GM12878 (cell line): ENCODE data around the gene MRRF. TPM values are rescaled to one million over a fixed set of nuclear protein-coding genes. Genes with fewer than 3 reads are reported as not detected.

ENCODE experiments used
- ATAC-seq: fragments of 200-7000 bp; cut with Tn5 transposase; 3 replicates; pipeline ENCODE4 v1.9.1; 2020; ENCODE audit warnings: mild to moderate bottlenecking, moderate library complexity
- BruUV-seq: library from RNA; stranded (reverse); fragments of 400-500 nt; replicated peaks from 2 replicates; lab custom pipeline; 2021; lab: Mats Ljungman, UMichigan
- CTCF ChIA-PET: fragments of 300-600 bp; sonication (Branson Sonifier 250); formaldehyde crosslinking; extraction: SDS; loops from one replicate; lab custom pipeline; 2021; ENCODE audit warnings: inconsistent platforms; lab: Yijun Ruan, JAX
- POLR2A ChIA-PET: fragments of 350-600 bp; formaldehyde crosslinking; extraction: SDS; loops from one replicate; lab custom pipeline; 2021; ENCODE audit warnings: inconsistent platforms; lab: Charles Lee
- RAD21 ChIA-PET: fragments of 300-600 bp; sonication (Branson Sonifier 250); formaldehyde crosslinking; loops from one replicate; lab custom pipeline; 2023; ENCODE audit warnings: antibody characterized with exemption; ENCODE audit not compliant: unreplicated experiment; lab: Charles Lee
- SMC1A ChIA-PET: fragments of 300-600 bp; sonication (Branson Sonifier 250); formaldehyde crosslinking; loops from one replicate; lab custom pipeline; 2023; ENCODE audit not compliant: unreplicated experiment, uncharacterized antibody; lab: Charles Lee
- DNase-seq: peaks from one replicate; pipeline ENCODE4 v3.0.0-alpha.2; 2011; ENCODE audit warnings: low read depth, low spot score
- FAIRE-seq: peaks from 3 replicates; lab custom pipeline; 2011; peaks lifted over from hg19 to GRCh38; lab: Jason Lieb, UNC
- H2AFZ ChIP-seq: 2 replicates; pipeline ENCODE4 v1.6.0; 2011; ENCODE audit warnings: low read depth, low read length, control low read depth; ENCODE audit not compliant: control insufficient read depth
- H3K27ac ChIP-seq: 2 replicates; pipeline ENCODE4 v1.5.1; 2011; ENCODE audit warnings: control low read depth; ENCODE audit not compliant: control insufficient read depth, insufficient read depth
- H3K27me3 ChIP-seq, 2 experiments: replicated peaks in 1 of 2; 2 replicates each; pipeline versions ENCODE4 v1.6.0 to v1.6.1; 2011; ENCODE audit warnings: low read length in 1 of 2; ENCODE audit not compliant: control insufficient read depth in 2 of 2, insufficient read depth in 2 of 2
- H3K36me3 ChIP-seq, 2 experiments: 2 replicates each; pipeline ENCODE4 v1.5.1; 2011; ENCODE audit warnings: low read length in 1 of 2; ENCODE audit not compliant: control insufficient read depth in 2 of 2, insufficient read depth in 2 of 2
- H3K4me1 ChIP-seq: 2 replicates; pipeline ENCODE4 v1.6.1; 2011; ENCODE audit warnings: mild to moderate bottlenecking, low read length, moderate library complexity, mixed read lengths; ENCODE audit not compliant: control insufficient read depth, insufficient read depth
- H3K4me2 ChIP-seq: 2 replicates; pipeline ENCODE4 v1.6.0; 2011; ENCODE audit warnings: control low read depth; ENCODE audit not compliant: control insufficient read depth, insufficient read depth
- H3K4me3 ChIP-seq: fragments of 200-600 bp; sonication (generic); 2 replicates; pipeline ENCODE4 v1.5.1; 2016
- H3K79me2 ChIP-seq: 2 replicates; pipeline ENCODE4 v1.6.0; 2011; ENCODE audit warnings: low read length; ENCODE audit not compliant: control insufficient read depth, insufficient read depth
- H3K9ac ChIP-seq: 2 replicates; pipeline ENCODE4 v1.8.0; 2011; ENCODE audit warnings: low read length, control low read depth, mixed read lengths; ENCODE audit not compliant: control insufficient read depth, insufficient read depth
- H3K9me3 ChIP-seq: replicated peaks from 3 replicates; pipeline ENCODE4 v1.5.1; 2011; ENCODE audit warnings: mild to moderate bottlenecking, low read length; ENCODE audit not compliant: control insufficient read depth, insufficient read depth
- H4K20me1 ChIP-seq: 2 replicates; pipeline ENCODE4 v1.6.0; 2011; ENCODE audit not compliant: control insufficient read depth, insufficient read depth
- BCLAF1 ChIP-seq: fragments of 450-650 bp; IDR thresholded peaks from 2 replicates; pipeline ENCODE4 v1.6.1; 2017; ENCODE audit warnings: antibody characterized with exemption, mild to moderate bottlenecking, moderate library complexity
- BHLHE40 ChIP-seq, 2 experiments: fragments of 450-650 bp in 1 of 2; IDR thresholded peaks; 2 replicates each; pipeline ENCODE4 v1.6.1; 2011 to 2017; ENCODE audit warnings: low read depth in 2 of 2, borderline replicate concordance in 1 of 2, improper control_type of control experiment in 1 of 2, low read length in 1 of 2, mild to moderate bottlenecking in 1 of 2
- CBX3 ChIP-seq: fragments of 200-600 bp; sonication (generic); IDR thresholded peaks from 2 replicates; pipeline ENCODE4 v1.6.1; 2016; ENCODE audit warnings: low read depth, borderline replicate concordance
- DPF2 ChIP-seq: fragments of 450-650 bp; IDR thresholded peaks from 2 replicates; pipeline ENCODE4 v1.6.1; 2017; ENCODE audit warnings: mild to moderate bottlenecking
- IRF4 ChIP-seq: IDR thresholded peaks from 2 replicates; pipeline ENCODE4 v1.6.1; 2011; ENCODE audit warnings: low read depth, low read length
- KAT2A ChIP-seq: conservative IDR thresholded peaks from 2 replicates; pipeline ENCODE4 v1.6.1; 2011; ENCODE audit warnings: low read depth, low read length; ENCODE audit not compliant: control insufficient read depth
- LARP7 ChIP-seq: fragments of 450-650 bp; IDR thresholded peaks from 2 replicates; pipeline ENCODE4 v1.6.1; 2017; ENCODE audit warnings: mild to moderate bottlenecking
- MEF2B ChIP-seq: fragments of 450-650 bp; IDR thresholded peaks from 2 replicates; pipeline ENCODE4 v1.6.1; 2018; ENCODE audit warnings: mild to moderate bottlenecking, moderate library complexity; ENCODE audit not compliant: partially characterized antibody, poor library complexity, severe bottlenecking
- POLR2AphosphoS2 ChIP-seq: IDR thresholded peaks from 2 replicates; pipeline ENCODE4 v1.6.1; 2011; ENCODE audit warnings: low read depth, mild to moderate bottlenecking, low read length, improper control_type of control experiment, moderate library complexity
- RB1 ChIP-seq: fragments of 450-650 bp; formaldehyde crosslinking; IDR thresholded peaks from 2 replicates; pipeline ENCODE4 v1.6.1; 2017; ENCODE audit warnings: mild to moderate bottlenecking, borderline replicate concordance
- REST ChIP-seq: IDR thresholded peaks from 2 replicates; pipeline ENCODE4 v1.6.1; 2012; ENCODE audit warnings: mild to moderate bottlenecking, low read depth, low read length
- SREBF1 ChIP-seq: IDR thresholded peaks from 2 replicates; pipeline ENCODE4 v1.6.1; 2012; ENCODE audit warnings: mild to moderate bottlenecking, low read length
- TAF1 ChIP-seq: IDR thresholded peaks from 2 replicates; pipeline ENCODE4 v1.6.1; 2011; ENCODE audit warnings: mild to moderate bottlenecking, low read depth, low read length, borderline replicate concordance
- TCF3 ChIP-seq: IDR thresholded peaks from 2 replicates; pipeline ENCODE4 v1.6.1; 2012; ENCODE audit warnings: low read depth, mild to moderate bottlenecking, low read length, borderline replicate concordance; ENCODE audit not compliant: insufficient read depth
- WRNIP1 ChIP-seq: IDR thresholded peaks from 2 replicates; pipeline ENCODE4 v1.6.1; 2011; ENCODE audit warnings: low read depth, low read length, improper control_type of control experiment, borderline replicate concordance
- WGBS: methylation state at CpG from one replicate; pipeline ENCODE4 v1.1.6; 2016; ENCODE audit warnings: low lambda C conversion rate; ENCODE audit not compliant: insufficient replicate concordance, insufficient coverage; ENCODE audit errors: missing lambda C conversion rate; 5-methylcytosine and 5-hydroxymethylcytosine counted together
- in situ Hi-C: fragments of 300-500 bp; cut with MboI; formaldehyde crosslinking; loops from 9 replicates; pipeline ENCODE4 v1.14.3; 2018; ENCODE audit warnings: mixed read lengths
- intact Hi-C: fragments of 100-400 bp; cut with micrococcal nuclease; formaldehyde crosslinking; loops from one replicate; pipeline ENCODE4 v1.14.2; 2022; ENCODE audit not compliant: unreplicated experiment
- polyA plus RNA-seq, 11 experiments: library from polyadenylated mRNA; depleted of rRNA in 4 of 11; unstranded in 6 of 11; stranded (reverse) in 5 of 11; fragments of >200 nt; fragmentation: Nextera tagmentation in 4 of 11; fragmentation: Illumina TruSeq in 1 of 11; extraction: Ambion mirVana in 4 of 11; extraction: Trizol in 1 of 11; gene quantifications; 1 replicate in 1 of 11; 2 replicates in 10 of 11; pipeline versions ENCODE4 v1.2.1 to v1.2.3, GENCODE V29; 2011 to 2016; ENCODE audit warnings: inconsistent platforms in 2 of 11, missing spikeins in 2 of 11, low read depth in 1 of 11
- total RNA-seq, 4 experiments: library from RNA; depleted of rRNA in 3 of 4; stranded (reverse); fragments of >200 nt in 3 of 4; fragmentation: Illumina TruSeq in 1 of 4; extraction: Trizol in 1 of 4; gene quantifications; 2 replicates each; pipeline versions ENCODE4 v1.2.1 to v1.2.3, GENCODE V29; 2013 to 2021

Gene MRRF
- total and polyA plus RNA-seq, 10 of the 15 experiments (the other 5 are each of a cell fraction or from before 2014, with no cell fraction given), result 64.8 to 112 (median 76.4) TPM

GRCh38 chr9:122261469-122261881 is 3.2 kb upstream of the MRRF start:
- RAD21 ChIA-PET, result no interaction called here
- BruUV-seq, result no TSS peak
- H3K36me3 ChIP-seq, result peaks cover 0 to 12% of the 10 kb centered on the region in 2 experiments; a peak in 2 of 4 replicates
- 100% methylated on average over 1 of the region's 1 CpG for WGBS
- intact Hi-C loops (no loop called here), in situ Hi-C loops (no loop called here)
- no peaks in the 10 kb centered on the region for H3K27me3 ChIP-seq
- DNase-seq (no peak), FAIRE-seq (no peak), ATAC-seq (no peak)
- no peak overlapping the region; the same call in 1 of the 2 replicates for H3K4me2 ChIP-seq
- H2AFZ ChIP-seq, result no peak overlapping the region
- SMC1A ChIA-PET, result no interaction called here
- H3K9me3 ChIP-seq, result no peaks in the 10 kb centered on the region
- H3K4me1 ChIP-seq, result no peaks in the 10 kb centered on the region
- H4K20me1 ChIP-seq, result no peaks in the 10 kb centered on the region
- POLR2A ChIA-PET, result no interaction called here
- peaks cover 48% of the 10 kb centered on the region for H3K79me2 ChIP-seq
- no peak overlapping the region for H3K4me3 ChIP-seq
- CTCF ChIA-PET, result no interaction called here
- no peak overlapping the region for H3K9ac ChIP-seq
- no peak overlapping the region for H3K27ac ChIP-seq
- TF ChIP-seq IRF4 (no peak), TCF3 (no peak), KAT2A (no peak), REST (no peak), SREBF1 (no peak), DPF2 (no peak), TAF1 (no peak), RB1 (no peak), POLR2AphosphoS2 (no peak), BCLAF1 (no peak), BHLHE40 (IDR thresholded peaks at IDR 0.05; ENCODE audit: borderline replicate concordance in 1 of 2, low read depth in 2 of 2, low read length in 1 of 2) (no peak), WRNIP1 (no peak), LARP7 (no peak), CBX3 (no peak), MEF2B (no peak)
